ENCODE measurements around the gene ZBTB20. TPM values are rescaled to one million over a fixed set of nuclear protein-coding genes. Genes with fewer than 3 reads are reported as not detected.

ZBTB20 gene
- total RNA-seq, 1 donor from 2014 or later = 21.4 TPM

DNA sequence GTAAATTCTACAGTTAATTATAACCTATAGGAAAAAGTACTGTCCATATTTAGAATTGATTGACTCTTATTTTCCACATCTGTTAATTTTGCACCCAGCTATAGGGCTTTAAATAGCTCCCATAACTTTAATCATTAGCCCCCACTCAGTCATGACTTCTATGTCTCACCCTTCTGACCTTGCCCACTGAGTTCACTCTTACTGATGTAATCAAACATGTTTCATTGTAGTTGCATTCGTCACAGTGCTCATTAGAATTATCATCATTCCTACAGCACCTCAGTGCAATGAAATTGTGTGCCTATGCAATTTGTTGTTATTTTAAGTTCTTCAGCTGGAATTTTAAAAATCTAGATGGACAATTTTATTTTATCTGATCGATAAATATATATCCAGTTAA, 701.9 kb downstream of the ZBTB20 start:
- H3K9ac ChIP-seq (ENCODE audit: low read length) = no peak overlapping the region
- FAIRE-seq = peak; percentile 62
- H3K27ac ChIP-seq (ENCODE audit: low read depth, low read length) = no peak overlapping the region
- H3K4me3 Mint-ChIP-seq (ENCODE audit: unreplicated experiment) = no peak overlapping the region
- no peak overlapping the region for H3K4me3 ChIP-seq (ENCODE audit: insufficient read depth, low read depth, low read length)
- peaks cover 57% of the 10 kb centered on the region for H3K4me1 Mint-ChIP-seq (ENCODE audit: low read depth, unreplicated experiment)
- no peak overlapping the region for H2AFZ ChIP-seq (ENCODE audit: low read depth, low read length)
- no peaks in the 10 kb centered on the region for H3K36me3 Mint-ChIP-seq (ENCODE audit: low read depth, unreplicated experiment)
- peaks cover 65% of the 10 kb centered on the region for H3K79me2 ChIP-seq (ENCODE audit: insufficient read depth, low read length)
- H3K27me3 Mint-ChIP-seq (ENCODE audit: low read depth, unreplicated experiment) = no peaks in the 10 kb centered on the region
- peaks cover 14% of the 10 kb centered on the region for H3K4me1 ChIP-seq (ENCODE audit: insufficient read depth, low read length)
- no peak overlapping the region for H3K27ac Mint-ChIP-seq (ENCODE audit: unreplicated experiment)
- no peak for TF ChIP-seq EZH2 (IDR thresholded peaks at IDR 0.05; ENCODE audit: insufficient read depth, low read length)
- TF ChIP-seq, protein P1, sequence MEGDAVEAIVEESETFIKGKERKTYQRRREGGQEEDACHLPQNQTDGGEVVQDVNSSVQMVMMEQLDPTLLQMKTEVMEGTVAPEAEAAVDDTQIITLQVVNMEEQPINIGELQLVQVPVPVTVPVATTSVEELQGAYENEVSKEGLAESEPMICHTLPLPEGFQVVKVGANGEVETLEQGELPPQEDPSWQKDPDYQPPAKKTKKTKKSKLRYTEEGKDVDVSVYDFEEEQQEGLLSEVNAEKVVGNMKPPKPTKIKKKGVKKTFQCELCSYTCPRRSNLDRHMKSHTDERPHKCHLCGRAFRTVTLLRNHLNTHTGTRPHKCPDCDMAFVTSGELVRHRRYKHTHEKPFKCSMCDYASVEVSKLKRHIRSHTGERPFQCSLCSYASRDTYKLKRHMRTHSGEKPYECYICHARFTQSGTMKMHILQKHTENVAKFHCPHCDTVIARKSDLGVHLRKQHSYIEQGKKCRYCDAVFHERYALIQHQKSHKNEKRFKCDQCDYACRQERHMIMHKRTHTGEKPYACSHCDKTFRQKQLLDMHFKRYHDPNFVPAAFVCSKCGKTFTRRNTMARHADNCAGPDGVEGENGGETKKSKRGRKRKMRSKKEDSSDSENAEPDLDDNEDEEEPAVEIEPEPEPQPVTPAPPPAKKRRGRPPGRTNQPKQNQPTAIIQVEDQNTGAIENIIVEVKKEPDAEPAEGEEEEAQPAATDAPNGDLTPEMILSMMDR (IDR thresholded peaks at IDR 0.05; ENCODE audit: insufficient read depth, low read depth, low read length) = no peak
- H3K4me2 ChIP-seq (ENCODE audit: low read length) = no peak overlapping the region
- H3K9me3 ChIP-seq (ENCODE audit: insufficient read depth, low read depth, low read length) = no peaks in the 10 kb centered on the region
- H3K27me3 ChIP-seq (ENCODE audit: insufficient read depth, low read length) = no peaks in the 10 kb centered on the region
- DNase-seq (ENCODE audit: low read depth) = no peak
- H3K9me3 Mint-ChIP-seq (ENCODE audit: unreplicated experiment) = no peaks in the 10 kb centered on the region
- H3K36me3 ChIP-seq (ENCODE audit: insufficient read depth, low read length) = no peaks in the 10 kb centered on the region
- H4K20me1 ChIP-seq (ENCODE audit: insufficient read depth, low read length) = peaks cover 20% of the 10 kb centered on the region

DNA sequence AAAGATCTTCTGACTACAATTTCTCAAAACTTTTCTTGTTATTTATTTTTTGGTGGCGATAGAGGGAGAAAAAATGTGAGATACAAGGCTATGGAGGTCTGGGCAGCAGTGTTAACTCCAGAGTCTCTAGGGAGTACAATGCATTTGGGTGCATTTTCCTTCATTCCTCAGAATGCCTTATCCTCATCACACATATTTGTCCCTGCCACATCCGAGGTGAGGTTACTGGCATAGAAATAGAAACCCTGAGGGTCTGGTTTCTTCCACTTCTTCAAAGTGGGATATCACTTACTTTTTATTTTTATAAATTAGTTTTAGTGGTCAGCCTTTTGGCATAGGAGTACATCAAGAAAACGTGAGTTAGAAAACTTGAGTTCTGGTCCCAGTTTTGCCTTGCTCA, 702.9 kb downstream of the ZBTB20 start:
- no peak overlapping the region for H3K9ac ChIP-seq (ENCODE audit: low read length)
- TF ChIP-seq, protein P1 (IDR thresholded peaks at IDR 0.05; ENCODE audit: insufficient read depth, low read depth, low read length) = no peak
- no peak for TF ChIP-seq EZH2 (IDR thresholded peaks at IDR 0.05; ENCODE audit: insufficient read depth, low read length)
- peaks cover 56% of the 10 kb centered on the region for H3K79me2 ChIP-seq (ENCODE audit: insufficient read depth, low read length)
- Mint-ChIP-seq H3K4me3 (ENCODE audit: unreplicated experiment) (no peak overlapping the region), H3K27ac (ENCODE audit: unreplicated experiment) (no peak overlapping the region), H3K36me3 (ENCODE audit: low read depth, unreplicated experiment) (no peaks in the 10 kb centered on the region), H3K9me3 (ENCODE audit: unreplicated experiment) (no peaks in the 10 kb centered on the region), H3K4me1 (ENCODE audit: low read depth, unreplicated experiment) (peaks cover 68% of the 10 kb centered on the region), H3K27me3 (ENCODE audit: low read depth, unreplicated experiment) (no peaks in the 10 kb centered on the region)
- no peak overlapping the region for H3K27ac ChIP-seq (ENCODE audit: low read depth, low read length)
- H4K20me1 ChIP-seq (ENCODE audit: insufficient read depth, low read length) = peaks cover 20% of the 10 kb centered on the region
- H3K27me3 ChIP-seq (ENCODE audit: insufficient read depth, low read length) = no peaks in the 10 kb centered on the region
- no peaks in the 10 kb centered on the region for H3K9me3 ChIP-seq (ENCODE audit: insufficient read depth, low read depth, low read length)
- H3K36me3 ChIP-seq (ENCODE audit: insufficient read depth, low read length) = no peaks in the 10 kb centered on the region
- no peak overlapping the region for H3K4me2 ChIP-seq (ENCODE audit: low read length)
- peaks cover 14% of the 10 kb centered on the region for H3K4me1 ChIP-seq (ENCODE audit: insufficient read depth, low read length)
- no peak overlapping the region for H3K4me3 ChIP-seq (ENCODE audit: insufficient read depth, low read depth, low read length)
- no peak for FAIRE-seq
- no peak overlapping the region for H2AFZ ChIP-seq (ENCODE audit: low read depth, low read length)
- peak; percentile 31 for DNase-seq (ENCODE audit: low read depth)

DNA sequence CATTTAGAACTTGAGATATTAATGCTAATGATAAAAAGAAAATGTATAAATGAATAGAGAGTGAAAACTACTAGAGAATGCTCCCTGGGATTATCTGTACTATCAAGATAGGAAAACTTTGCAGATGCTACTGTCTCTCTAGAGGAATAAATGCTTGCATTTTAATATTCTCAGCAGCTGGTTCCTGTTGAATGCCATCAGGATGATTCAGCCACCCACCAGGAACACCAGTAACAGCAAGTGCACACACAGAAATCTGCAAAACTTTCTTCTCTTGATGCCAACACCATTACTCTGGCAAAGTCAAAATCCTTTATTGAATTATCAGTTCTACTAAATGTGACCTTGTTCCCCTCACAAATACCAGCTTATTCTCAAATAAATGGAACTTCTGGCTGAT, 704.8 kb downstream of the ZBTB20 start:
- Histone ChIP-seq H3K9ac (ENCODE audit: low read length) (no peak overlapping the region), H3K4me2 (ENCODE audit: low read length) (peak overlapping the region; percentile 69), H3K4me3 (ENCODE audit: insufficient read depth, low read depth, low read length) (no peak overlapping the region), H3K9me3 (ENCODE audit: insufficient read depth, low read depth, low read length) (no peaks in the 10 kb centered on the region), H3K36me3 (ENCODE audit: insufficient read depth, low read length) (no peaks in the 10 kb centered on the region), H4K20me1 (ENCODE audit: insufficient read depth, low read length) (peaks cover 24% of the 10 kb centered on the region), H3K27ac (ENCODE audit: low read depth, low read length) (peak overlapping the region; percentile 6), H3K79me2 (ENCODE audit: insufficient read depth, low read length) (peaks cover 46% of the 10 kb centered on the region), H2AFZ (ENCODE audit: low read depth, low read length) (no peak overlapping the region), H3K4me1 (ENCODE audit: insufficient read depth, low read length) (peaks cover 14% of the 10 kb centered on the region), H3K27me3 (ENCODE audit: insufficient read depth, low read length) (no peaks in the 10 kb centered on the region)
- no peaks in the 10 kb centered on the region for H3K9me3 Mint-ChIP-seq (ENCODE audit: unreplicated experiment)
- no peak overlapping the region for H3K4me3 Mint-ChIP-seq (ENCODE audit: unreplicated experiment)
- FAIRE-seq (peak; percentile 78), DNase-seq (ENCODE audit: low read depth) (peak; percentile 68)
- no peaks in the 10 kb centered on the region for H3K27me3 Mint-ChIP-seq (ENCODE audit: low read depth, unreplicated experiment)
- no peak for TF ChIP-seq EZH2 (IDR thresholded peaks at IDR 0.05; ENCODE audit: insufficient read depth, low read length)
- TF ChIP-seq, protein P1 (IDR thresholded peaks at IDR 0.05; ENCODE audit: insufficient read depth, low read depth, low read length) = no peak
- peak overlapping the region; percentile 91 for H3K27ac Mint-ChIP-seq (ENCODE audit: unreplicated experiment)
- H3K4me1 Mint-ChIP-seq (ENCODE audit: low read depth, unreplicated experiment) = peaks cover 73% of the 10 kb centered on the region
- H3K36me3 Mint-ChIP-seq (ENCODE audit: low read depth, unreplicated experiment) = no peaks in the 10 kb centered on the region
